Breast epithelium (tissue), 4 donors: ENCODE results near the gene UMAD1. TPM values are rescaled to one million over a fixed set of nuclear protein-coding genes. Genes with fewer than 3 reads are reported as not detected.

Source experiments
- DNase-seq, 2 donors: peaks; one replicate each; pipeline ENCODE4 v3.0.0-alpha.2; 2019; ENCODE audit warnings: low spot score in 2 of 2
- H3K27ac ChIP-seq, 2 donors: fragments of 200-600 bp; sonication (generic) in 1 of 2; one replicate each; pipeline ENCODE4 v1.5.1; 2016 to 2019; ENCODE audit warnings: mild to moderate bottlenecking in 1 of 2
- H3K27me3 ChIP-seq, 2 donors: fragments of 200-600 bp; sonication (generic) in 1 of 2; one replicate each; pipeline versions ENCODE4 v1.5.1 to v1.6.0; 2017 to 2019; ENCODE audit warnings: control low read depth in 1 of 2, mild to moderate bottlenecking in 1 of 2
- H3K36me3 ChIP-seq: fragments of 200-600 bp; one replicate; pipeline ENCODE4 v1.5.1; 2019
- H3K4me1 ChIP-seq, 2 donors: fragments of 200-600 bp; sonication (generic); one replicate each; pipeline ENCODE4 v1.5.1; 2016 to 2019; ENCODE audit warnings: control low read depth in 1 of 2
- H3K4me3 ChIP-seq, 3 donors: fragments of 200-600 bp; sonication (generic); 1 replicate in 2 of 3; 2 replicates in 1 of 3; pipeline ENCODE4 v1.5.1; 2016 to 2019; ENCODE audit warnings: mild to moderate bottlenecking in 3 of 3, moderate library complexity in 2 of 3
- H3K9me3 ChIP-seq, 2 donors: fragments of 200-600 bp; sonication (generic) in 1 of 2; one replicate each; pipeline ENCODE4 v1.5.1; 2016 to 2019; ENCODE audit warnings: control low read depth in 1 of 2
- POLR2A ChIP-seq: fragments of 450-650 bp; IDR thresholded peaks from one replicate; pipeline ENCODE4 v1.6.1; 2016; ENCODE audit warnings: antibody characterized with exemption, mild to moderate bottlenecking, moderate library complexity
- POLR2AphosphoS5 ChIP-seq, 3 donors: sonication (generic); formaldehyde crosslinking; IDR thresholded peaks; one replicate each; pipeline ENCODE4 v1.6.1; 2017; ENCODE audit warnings: antibody characterized with exemption in 3 of 3
- intact Hi-C: fragments of 100-400 bp; cut with DNase I; formaldehyde crosslinking; loops from one replicate; pipeline ENCODE4 v1.15.1; 2023; ENCODE audit warnings: low total_unique reads
- total RNA-seq, 3 donors: library from RNA; depleted of rRNA; stranded (reverse); fragments of >200 nt; gene quantifications; one replicate each; pipeline ENCODE4 v1.1.0, GENCODE V29; 2016
- TF ChIP-seq, protein P1 (sequence below), 3 donors: fragments of 450-650 bp; IDR thresholded peaks; one replicate each; pipeline ENCODE4 v1.5.1; 2016 to 2017; ENCODE audit warnings: antibody characterized with exemption in 3 of 3, mild to moderate bottlenecking in 3 of 3, moderate library complexity in 3 of 3

Gene UMAD1
- total RNA-seq, 3 donors from 2014 or later, result 13.6 to 25.6 (median 17.7) TPM

DNA sequence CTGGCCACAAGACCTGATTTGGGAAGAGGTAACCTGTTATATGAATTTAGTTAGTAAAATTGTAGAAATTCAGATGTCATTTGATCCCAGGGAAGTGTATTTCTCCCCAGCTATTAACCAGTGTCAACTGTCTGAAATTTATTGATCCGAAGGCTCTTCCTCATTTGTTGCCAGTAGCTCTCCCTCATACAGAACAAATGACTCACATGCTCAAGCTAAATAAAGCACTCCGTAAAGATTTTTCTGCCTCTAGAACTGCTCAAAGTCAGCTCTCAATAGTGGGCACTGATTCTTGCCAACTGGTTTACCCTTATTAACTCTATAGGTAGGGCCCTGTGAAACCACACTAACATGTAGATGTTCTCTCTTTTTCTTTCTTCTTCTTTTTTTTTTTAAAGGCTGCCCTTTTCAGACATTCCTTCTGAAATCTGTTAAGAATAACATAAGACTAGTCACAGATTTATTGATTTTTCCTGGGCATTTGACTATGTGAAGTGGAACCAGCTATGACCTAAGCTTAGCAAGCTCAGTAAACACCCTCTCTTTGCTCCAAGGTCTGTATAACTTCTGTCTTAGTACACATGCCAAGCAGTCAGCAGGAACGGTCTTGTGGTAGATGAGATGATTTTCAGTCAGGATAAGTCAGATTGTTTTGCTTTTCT lies 56.0 kb downstream of the UMAD1 start:
- intact Hi-C loops, result no loop called here

DNA sequence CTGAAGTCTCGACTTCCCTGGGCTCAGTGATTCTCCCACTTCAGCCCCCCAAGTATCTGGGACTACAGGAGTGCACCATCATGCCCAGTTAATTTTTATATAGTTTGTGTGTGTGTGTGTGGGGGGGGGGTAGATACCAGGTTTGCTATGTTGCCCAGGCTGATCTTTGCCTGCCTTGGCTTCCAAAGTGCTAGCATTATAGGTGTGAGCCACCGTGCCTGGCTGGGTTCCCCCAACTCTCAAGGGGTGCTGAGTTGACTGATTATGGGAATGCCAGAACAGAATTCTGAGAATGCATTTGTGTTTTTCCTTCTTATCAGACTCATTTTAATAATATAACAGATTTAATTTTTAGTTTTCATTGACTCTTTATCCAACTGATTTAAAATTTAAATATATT lies 58.4 kb downstream of the UMAD1 start:
- H3K4me1 ChIP-seq, result peaks cover 0 to 4% of the 10 kb centered on the region in 2 donors
- H3K27me3 ChIP-seq, result no peaks in the 10 kb centered on the region
- DNase-seq, result no peak
- no peak overlapping the region for H3K4me3 ChIP-seq
- no peaks in the 10 kb centered on the region for H3K36me3 ChIP-seq
- H3K27ac ChIP-seq, result no peak overlapping the region
- intact Hi-C loops, result no loop called here
- no peak for TF ChIP-seq POLR2AphosphoS5 (IDR thresholded peaks at IDR 0.05)
- H3K9me3 ChIP-seq, result no peaks in the 10 kb centered on the region

More for the DNA sequence above, 56.0 kb downstream of the UMAD1 start:
- Histone ChIP-seq H3K27me3 (no peaks in the 10 kb centered on the region), H3K4me1 (peaks cover 0 to 4% of the 10 kb centered on the region in 2 donors), H3K36me3 (no peaks in the 10 kb centered on the region), H3K4me3 (no peak overlapping the region), H3K27ac (peak overlapping the region in 1 of 2 donors; percentile 67), H3K9me3 (no peaks in the 10 kb centered on the region)
- DNase-seq, result no peak
- TF ChIP-seq POLR2AphosphoS5 (IDR thresholded peaks at IDR 0.05) (no peak), POLR2A (no peak)
- TF ChIP-seq, protein P1, sequence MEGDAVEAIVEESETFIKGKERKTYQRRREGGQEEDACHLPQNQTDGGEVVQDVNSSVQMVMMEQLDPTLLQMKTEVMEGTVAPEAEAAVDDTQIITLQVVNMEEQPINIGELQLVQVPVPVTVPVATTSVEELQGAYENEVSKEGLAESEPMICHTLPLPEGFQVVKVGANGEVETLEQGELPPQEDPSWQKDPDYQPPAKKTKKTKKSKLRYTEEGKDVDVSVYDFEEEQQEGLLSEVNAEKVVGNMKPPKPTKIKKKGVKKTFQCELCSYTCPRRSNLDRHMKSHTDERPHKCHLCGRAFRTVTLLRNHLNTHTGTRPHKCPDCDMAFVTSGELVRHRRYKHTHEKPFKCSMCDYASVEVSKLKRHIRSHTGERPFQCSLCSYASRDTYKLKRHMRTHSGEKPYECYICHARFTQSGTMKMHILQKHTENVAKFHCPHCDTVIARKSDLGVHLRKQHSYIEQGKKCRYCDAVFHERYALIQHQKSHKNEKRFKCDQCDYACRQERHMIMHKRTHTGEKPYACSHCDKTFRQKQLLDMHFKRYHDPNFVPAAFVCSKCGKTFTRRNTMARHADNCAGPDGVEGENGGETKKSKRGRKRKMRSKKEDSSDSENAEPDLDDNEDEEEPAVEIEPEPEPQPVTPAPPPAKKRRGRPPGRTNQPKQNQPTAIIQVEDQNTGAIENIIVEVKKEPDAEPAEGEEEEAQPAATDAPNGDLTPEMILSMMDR (IDR thresholded peaks at IDR 0.05), result no peak

DNA sequence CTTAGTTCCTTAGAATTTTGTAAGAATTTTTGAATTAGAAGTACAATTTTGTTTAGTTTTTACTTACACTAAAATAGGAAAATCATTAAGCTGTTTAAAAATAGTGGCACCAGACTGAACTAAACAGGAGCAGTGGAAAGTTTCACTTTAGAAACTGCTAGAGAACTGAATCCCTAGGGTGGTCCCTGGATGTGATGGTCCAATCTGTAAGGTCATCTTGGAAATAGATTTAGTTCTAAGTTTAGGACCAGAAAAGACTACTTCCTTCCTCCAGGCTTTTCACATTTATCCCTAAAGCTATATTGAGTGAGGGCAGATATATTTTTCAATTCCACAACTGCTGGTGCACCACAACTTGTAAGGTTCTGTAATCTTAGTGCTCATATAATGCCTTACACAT lies 58.8 kb downstream of the UMAD1 start:
- Histone ChIP-seq H3K27ac (no peak overlapping the region), H3K36me3 (no peaks in the 10 kb centered on the region), H3K9me3 (no peaks in the 10 kb centered on the region), H3K4me3 (no peak overlapping the region), H3K4me1 (peaks cover 0 to 4% of the 10 kb centered on the region in 2 donors), H3K27me3 (no peaks in the 10 kb centered on the region)
- intact Hi-C loops, result no loop called here
- DNase-seq, result no peak
- TF ChIP-seq POLR2AphosphoS5 (IDR thresholded peaks at IDR 0.05) (no peak), POLR2A (no peak)
- TF ChIP-seq, protein P1 (IDR thresholded peaks at IDR 0.05), result no peak

DNA sequence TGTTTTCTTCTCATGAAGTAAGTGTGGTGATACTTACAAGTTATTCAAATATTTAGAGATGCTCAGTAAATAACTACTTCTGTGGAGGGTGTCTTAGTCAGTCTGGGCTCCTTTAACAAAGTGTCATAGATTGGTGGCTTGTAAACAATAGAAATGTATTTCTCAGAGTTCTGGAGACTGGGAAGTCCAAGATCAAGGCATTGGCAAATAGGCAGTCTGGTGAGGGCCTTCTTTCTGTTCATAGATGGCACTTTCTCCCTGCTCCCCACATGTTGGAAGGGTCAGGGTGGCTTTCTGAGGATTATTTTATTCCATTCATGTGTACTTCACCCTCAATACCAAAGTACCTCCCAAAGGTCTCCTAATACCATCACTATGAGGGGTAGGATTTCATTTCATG lies 59.4 kb downstream of the UMAD1 start:
- intact Hi-C loops, result no loop called here
- Histone ChIP-seq H3K36me3 (no peaks in the 10 kb centered on the region), H3K27ac (no peak overlapping the region), H3K9me3 (no peaks in the 10 kb centered on the region), H3K27me3 (no peaks in the 10 kb centered on the region), H3K4me3 (no peak overlapping the region), H3K4me1 (peaks cover 0 to 4% of the 10 kb centered on the region in 2 donors)
- no peak for TF ChIP-seq POLR2AphosphoS5 (IDR thresholded peaks at IDR 0.05)
- no peak for TF ChIP-seq POLR2A
- TF ChIP-seq, protein P1 (IDR thresholded peaks at IDR 0.05), result no peak
- no peak for DNase-seq

DNA sequence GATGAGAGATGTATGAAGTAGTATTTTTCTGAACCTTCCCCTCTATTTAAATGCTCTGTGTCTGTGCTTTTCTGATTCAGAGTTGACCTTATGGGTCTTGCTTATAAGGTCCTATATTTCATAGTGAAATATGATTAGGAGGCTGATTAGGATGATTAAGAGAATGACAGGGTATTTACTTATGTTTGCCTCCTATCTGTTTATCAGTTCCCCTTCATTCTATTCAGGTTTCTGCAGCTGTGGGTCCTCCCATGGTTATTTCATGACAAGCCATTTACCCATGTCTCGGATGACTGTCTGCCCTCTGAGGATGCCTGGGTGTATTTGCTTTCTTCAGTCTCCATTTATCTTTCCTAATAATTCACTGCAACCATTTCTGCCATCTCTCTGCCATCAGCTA lies 61.0 kb downstream of the UMAD1 start:
- H3K4me3 ChIP-seq, result no peak overlapping the region
- H3K9me3 ChIP-seq, result no peaks in the 10 kb centered on the region
- no peaks in the 10 kb centered on the region for H3K36me3 ChIP-seq
- DNase-seq, result no peak
- no peak overlapping the region for H3K27ac ChIP-seq
- H3K27me3 ChIP-seq, result no peaks in the 10 kb centered on the region
- intact Hi-C loops, result no loop called here
- H3K4me1 ChIP-seq, result peaks cover 0 to 3% of the 10 kb centered on the region in 2 donors
- TF ChIP-seq POLR2AphosphoS5 (IDR thresholded peaks at IDR 0.05) (no peak), POLR2A (no peak)
- TF ChIP-seq, protein P1 (IDR thresholded peaks at IDR 0.05), result no peak
